ENCODE data around the gene MATCAP1. TPM values are rescaled to one million over a fixed set of nuclear protein-coding genes. Genes with fewer than 3 reads are reported as not detected.

The MATCAP1 gene
- total RNA-seq, 1 experiment from 2014 or later: 40.8 TPM

- TF ChIP-seq AFF4 (CRISPR knock-in tag; IDR thresholded peaks at IDR 0.05; ENCODE audit: borderline replicate concordance) (no peak), OVOL2 (CRISPR knock-in tag; IDR thresholded peaks at IDR 0.05; ENCODE audit: borderline replicate concordance) (no peak), RORB (CRISPR knock-in tag; IDR thresholded peaks at IDR 0.05) (no peak), ZSCAN18 (CRISPR knock-in tag; IDR thresholded peaks at IDR 0.05) (no peak), TCF7 (CRISPR knock-in tag; IDR thresholded peaks at IDR 0.05; ENCODE audit: low read depth) (no peak), FOXP4 (CRISPR knock-in tag; IDR thresholded peaks at IDR 0.05) (no peak), ZNF416 (CRISPR knock-in tag; IDR thresholded peaks at IDR 0.05) (no peak), PREB (CRISPR knock-in tag; IDR thresholded peaks at IDR 0.05; ENCODE audit: borderline replicate concordance) (no peak)
These were observed 4.6 kb upstream of the MATCAP1 start (continued) for GRCh38 chr16:67188323-67188722.

GRCh38 chr16:67187175-67187890, 3.6 kb upstream of the MATCAP1 start:
- Mint-ChIP-seq H3K36me3 (no peaks in the 10 kb centered on the region), H3K9me3 (no peaks in the 10 kb centered on the region), H3K27ac (no peak overlapping the region), H3K27me3 (ENCODE audit: low read depth) (peaks cover 29% of the 10 kb centered on the region), H3K4me1 (peaks cover 29% of the 10 kb centered on the region), H3K4me3 (no peak overlapping the region)
- no peak for ATAC-seq
- TF ChIP-seq TEAD4 (CRISPR knock-in tag; IDR thresholded peaks at IDR 0.05) (no peak), NFE2L1 (CRISPR knock-in tag; IDR thresholded peaks at IDR 0.05) (no peak), CBFB (CRISPR knock-in tag; IDR thresholded peaks at IDR 0.05; ENCODE audit: low read depth) (no peak), ZBTB21 (CRISPR knock-in tag; IDR thresholded peaks at IDR 0.05; ENCODE audit: borderline replicate concordance) (no peak)
- CTCF ChIA-PET: interaction anchor here (0.7 to 3.8 kb wide), 4 partner anchors 11 to 169 kb away, joined by 3 to 88 read pairs (median 40); partner anchors contain the start of genes FBXL8, HSF4, NOL3 and TRADD
- POLR2A ChIA-PET: interaction anchor here (0.6 kb wide), 1 partner anchor 259 kb away, joined by 3 read pairs; no protein-coding TSS in a partner anchor
- DNase-seq (ENCODE audit: low spot score): no peak

GRCh38 chr16:67186550-67186950, 2.8 kb upstream of the MATCAP1 start:
- Mint-ChIP-seq H3K4me1 (peaks cover 27% of the 10 kb centered on the region), H3K27ac (no peak overlapping the region), H3K36me3 (no peaks in the 10 kb centered on the region), H3K4me3 (no peak overlapping the region), H3K9me3 (no peaks in the 10 kb centered on the region), H3K27me3 (ENCODE audit: low read depth) (peaks cover 29% of the 10 kb centered on the region)
- DNase-seq (ENCODE audit: low spot score) (peak; percentile 41), ATAC-seq (no peak)
- POLR2A ChIA-PET: interaction anchor here (0.6 to 1.9 kb wide), 2 partner anchors 18 to 258 kb away, joined by 3 to 8 read pairs; no protein-coding TSS in a partner anchor
- CTCF ChIA-PET: interaction anchor here (1.4 to 4.4 kb wide), 5 partner anchors 12 to 233 kb away, joined by 4 to 88 read pairs (median 49); partner anchors contain the start of genes FBXL8, HSF4, NOL3 and TRADD
- TF ChIP-seq E2F5 (CRISPR knock-in tag; IDR thresholded peaks at IDR 0.05): no peak
- no peak for TF ChIP-seq NR2C2 (CRISPR knock-in tag; IDR thresholded peaks at IDR 0.05)
- no peak for TF ChIP-seq ARID4B (CRISPR knock-in tag; IDR thresholded peaks at IDR 0.05; ENCODE audit: borderline replicate concordance)
- TF ChIP-seq HMGA2 (CRISPR knock-in tag; IDR thresholded peaks at IDR 0.05): no peak
- no peak for TF ChIP-seq RORB (CRISPR knock-in tag; IDR thresholded peaks at IDR 0.05)
- TF ChIP-seq TEAD1 (CRISPR knock-in tag; IDR thresholded peaks at IDR 0.05): no peak
- TF ChIP-seq NR3C1 (CRISPR knock-in tag; conservative IDR thresholded peaks at IDR 0.05; ENCODE audit: low read depth): no peak
- no peak for TF ChIP-seq ZNF232 (CRISPR knock-in tag; IDR thresholded peaks at IDR 0.05)

Data from WTC11 (cell line).